ENCODE measurements around the gene HOXD12.

GRCh38 chr2:176109192-176109901, 9.8 kb downstream of the HOXD12 start:
- TF ChIP-seq CTCF (conservative IDR thresholded peaks at IDR 0.05; ENCODE audit: low read length): no peak
- no peak for TF ChIP-seq EZH2phosphoT487 (IDR thresholded peaks at IDR 0.05; ENCODE audit: borderline replicate concordance, low read depth, low read length)

Data from OCI-LY7 (cell line).